ENCODE data around the gene TRPV6.

TRPV6 gene

GRCh38 chr7:142885311-142886230 is at the start of gene TRPV6:
Gene TRPV6 (minus strand): TSS chr7:142885745.
- H3K4me3 ChIP-seq (ENCODE audit: low read depth, low read length), result no peak within 1 kb of the TSS
- DNase-seq (ENCODE audit: low read depth, low spot score), result no peak
- in situ Hi-C loops (cut with HindIII; ENCODE audit: low sequenced_read_pairs), result no loop called here
- TF ChIP-seq CTCF (IDR thresholded peaks at IDR 0.05; ENCODE audit: low read depth, low read length), result no peak

GRCh38 chr7:142934056-142934455 is 48.5 kb upstream of the TRPV6 start:
- in situ Hi-C loops (cut with HindIII; ENCODE audit: low sequenced_read_pairs), result no loop called here
- no peak for TF ChIP-seq CTCF (IDR thresholded peaks at IDR 0.05; ENCODE audit: low read depth, low read length)

GRCh38 chr7:142933624-142934023 is 48.1 kb upstream of the TRPV6 start, which contains the start of gene TRPV5:
Gene TRPV5 (minus strand): TSS chr7:142933746. CDS start chr7:142933459, 287 bp downstream.
- in situ Hi-C loops (cut with HindIII; ENCODE audit: low sequenced_read_pairs), result no loop called here
- no peak within 1 kb of the TSS for H3K4me3 ChIP-seq (ENCODE audit: low read depth, low read length)
- DNase-seq (ENCODE audit: low read depth, low spot score), result no peak
- TF ChIP-seq CTCF (IDR thresholded peaks at IDR 0.05; ENCODE audit: low read depth, low read length), result no peak

More at GRCh38 chr7:142934056-142934455, 48.5 kb upstream of the TRPV6 start:
- no peak for DNase-seq (ENCODE audit: low read depth, low spot score)
- H3K4me3 ChIP-seq (ENCODE audit: low read depth, low read length), result no peak overlapping the region

GRCh38 chr7:142933092-142933475 is 47.5 kb upstream of the TRPV6 start:
- no peak for TF ChIP-seq CTCF (IDR thresholded peaks at IDR 0.05; ENCODE audit: low read depth, low read length)
- in situ Hi-C loops (cut with HindIII; ENCODE audit: low sequenced_read_pairs), result no loop called here
- no peak for DNase-seq (ENCODE audit: low read depth, low spot score)
- H3K4me3 ChIP-seq (ENCODE audit: low read depth, low read length), result no peak overlapping the region

- no peak overlapping the region for H3K4me3 ChIP-seq (ENCODE audit: low read depth, low read length)
- TF ChIP-seq CTCF (IDR thresholded peaks at IDR 0.05; ENCODE audit: low read depth, low read length), result no peak
- in situ Hi-C loops (cut with HindIII; ENCODE audit: low sequenced_read_pairs), result no loop called here
- no peak for DNase-seq (ENCODE audit: low read depth, low spot score)
These were observed 47.0 kb upstream of the TRPV6 start for GRCh38 chr7:142932386-142933091.

GRCh38 chr7:142930126-142930730 is 44.7 kb upstream of the TRPV6 start:
- in situ Hi-C loops (cut with HindIII; ENCODE audit: low sequenced_read_pairs), result no loop called here
- TF ChIP-seq CTCF (IDR thresholded peaks at IDR 0.05; ENCODE audit: low read depth, low read length), result no peak
- DNase-seq (ENCODE audit: low read depth, low spot score), result no peak
- H3K4me3 ChIP-seq (ENCODE audit: low read depth, low read length), result no peak overlapping the region

All from astrocyte of the spinal cord (primary cell).